A204.1 (cell line): ENCODE data around the gene CFHR5.
"Not testable (repeated sequence)": the region's sequence is repeated elsewhere in the genome, so short reads cannot be mapped to it uniquely, and the experiment has no call there.

Experiments
- FAIRE-seq: peaks from 2 replicates; lab custom pipeline; 2012; peaks lifted over from hg19 to GRCh38; lab: Jason Lieb, UNC

The CFHR5 gene

GRCh38 chr1:196977278-196977677 lies at the start of gene CFHR5:
CFHR5 (plus strand) TSS chr1:196977556; CDS start chr1:196977665, 109 bp downstream.
- no peak for FAIRE-seq

- not testable (repeated sequence) for FAIRE-seq
Measured at GRCh38 chr1:196932853-196933252, 44.5 kb upstream of the CFHR5 start.

GRCh38 chr1:196933531-196934189 lies 43.7 kb upstream of the CFHR5 start:
- no peak for FAIRE-seq

GRCh38 chr1:196941474-196941873 lies 35.9 kb upstream of the CFHR5 start:
- not testable (repeated sequence) for FAIRE-seq

- FAIRE-seq: not testable (repeated sequence)
Measured at GRCh38 chr1:196943568-196943967, 33.8 kb upstream of the CFHR5 start, which contains the start of gene CFHR2. CFHR2 (plus strand) TSS chr1:196943738; CDS start chr1:196943881, 143 bp downstream.

GRCh38 chr1:196951711-196952394 lies 25.5 kb upstream of the CFHR5 start:
- FAIRE-seq: no peak

GRCh38 chr1:196954778-196955177 lies 22.6 kb upstream of the CFHR5 start:
- FAIRE-seq: no peak

- no peak for FAIRE-seq
Measured at GRCh38 chr1:196955926-196956325, 21.4 kb upstream of the CFHR5 start.

GRCh38 chr1:196960854-196961253 lies 16.5 kb upstream of the CFHR5 start:
- no peak for FAIRE-seq

GRCh38 chr1:196970182-196970581 lies 7.2 kb upstream of the CFHR5 start:
- no peak for FAIRE-seq

GRCh38 chr1:196976278-196976677 lies 1.1 kb upstream of the CFHR5 start:
- no peak for FAIRE-seq

GRCh38 chr1:196980859-196981258 lies 3.5 kb downstream of the CFHR5 start:
- no peak for FAIRE-seq

GRCh38 chr1:196982247-196982646 lies 4.9 kb downstream of the CFHR5 start:
- not testable (repeated sequence) for FAIRE-seq

- not testable (repeated sequence) for FAIRE-seq
Measured at GRCh38 chr1:196991919-196992651, 14.7 kb downstream of the CFHR5 start.

- FAIRE-seq: no peak
Measured at GRCh38 chr1:196993916-196994315, 16.6 kb downstream of the CFHR5 start.

- no peak for FAIRE-seq
Measured at GRCh38 chr1:196997423-196997822, 20.1 kb downstream of the CFHR5 start.

GRCh38 chr1:197001828-197002227 lies 24.5 kb downstream of the CFHR5 start:
- FAIRE-seq: peak; percentile 41

GRCh38 chr1:197003132-197003531 lies 25.8 kb downstream of the CFHR5 start:
- no peak for FAIRE-seq

- no peak for FAIRE-seq
Measured at GRCh38 chr1:197008861-197009260, 31.5 kb downstream of the CFHR5 start.

GRCh38 chr1:197011614-197012013 lies 34.3 kb downstream of the CFHR5 start:
- no peak for FAIRE-seq

- no peak for FAIRE-seq
Measured at GRCh38 chr1:197013234-197013633, 35.9 kb downstream of the CFHR5 start.

GRCh38 chr1:197016751-197017150 lies 39.4 kb downstream of the CFHR5 start:
- FAIRE-seq: no peak

- FAIRE-seq: no peak
Measured at GRCh38 chr1:197017558-197018146, 40.3 kb downstream of the CFHR5 start.
